OCI-LY1 (cell line): Measurements from ENCODE around the gene CCDC167.

Source experiments
- CTCF ChIP-seq: fragments of 200-600 bp; sonication (generic), shearing (Covaris generic); IDR thresholded peaks from 2 replicates; pipeline ENCODE4 v1.5.1; 2017; ENCODE audit warnings: mild to moderate bottlenecking, antibody characterized with exemption, low read length, moderate library complexity, mixed read lengths
- EZH2 ChIP-seq: fragments of 200-600 bp; sonication (generic), shearing (Covaris generic); IDR thresholded peaks from 2 replicates; pipeline ENCODE4 v1.8.0; 2017; ENCODE audit warnings: borderline replicate concordance, mixed run types, mild to moderate bottlenecking, antibody characterized with exemption, low read length, moderate library complexity, mixed read lengths

GRCh38 chr6:37452522-37452921, 47.2 kb downstream of the CCDC167 start:
- TF ChIP-seq CTCF, result no peak
- no peak for TF ChIP-seq EZH2
